C4-2B (cell line): ENCODE results near the gene AMIGO2.

Source experiments
- CTCF ChIP-seq: fragments of 450-650 bp; conservative IDR thresholded peaks from 2 replicates; pipeline ENCODE4 v1.5.1; 2017; ENCODE audit warnings: mild to moderate bottlenecking
- ZFX ChIP-seq: fragments of 450-650 bp; IDR thresholded peaks from 2 replicates; pipeline ENCODE4 v1.6.1; 2017

GRCh38 chr12:47070310-47070709 is 9.4 kb downstream of the AMIGO2 start:
- TF ChIP-seq CTCF (no peak), ZFX (no peak)
